Measurements from ENCODE around the gene SLC17A5. TPM values are rescaled to one million over a fixed set of nuclear protein-coding genes. Genes with fewer than 3 reads are reported as not detected.

SLC17A5 gene
- total and polyA plus RNA-seq, 2 donors (not counting 3 experiments of a cell fraction or from before 2014, with no cell fraction given) = 15.2 to 18.7 TPM

DNA sequence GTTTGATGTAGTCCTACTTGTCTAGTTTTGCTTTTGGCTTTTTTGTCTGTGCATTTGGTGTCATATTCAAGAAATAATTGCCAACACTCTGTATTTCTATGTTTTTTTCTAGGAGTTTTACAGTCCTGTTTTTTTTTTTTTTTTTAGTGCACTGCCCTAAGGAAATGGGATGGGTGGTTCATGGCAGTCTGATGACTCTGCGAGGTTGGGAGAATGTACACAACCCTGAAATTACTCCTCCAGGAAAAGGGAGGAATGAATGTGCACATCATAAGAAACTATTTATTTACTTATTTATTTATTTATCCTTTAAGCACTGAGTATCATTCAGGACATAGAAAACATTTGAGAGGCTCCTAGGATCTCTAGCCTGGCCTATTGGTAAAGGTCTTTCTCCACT lies 15.2 kb upstream of the SLC17A5 start:
- FAIRE-seq (no peak), DNase-seq (ENCODE audit: low read depth, low spot score) (no peak)
- Histone ChIP-seq H3K9ac (replicated peaks; ENCODE audit: extremely low read depth, insufficient read depth, low read length) (no peak overlapping the region), H3K36me3 (ENCODE audit: control insufficient read depth in 2 of 2, extremely low read depth in 1 of 2, insufficient read depth in 2 of 2, low read length in 2 of 2) (no peaks in the 10 kb centered on the region), H3K79me2 (ENCODE audit: control insufficient read depth, insufficient read depth, low read length) (no peaks in the 10 kb centered on the region), H2AFZ (ENCODE audit: low read depth, low read length) (no peak overlapping the region), H3K4me2 (ENCODE audit: insufficient read depth, low read length) (no peak overlapping the region), H3K4me1 (ENCODE audit: control insufficient read depth, extremely low read depth, insufficient read depth, low read length) (peaks cover 20% of the 10 kb centered on the region), H3K9me1 (replicated peaks; ENCODE audit: control insufficient read depth, extremely low read depth, insufficient read depth, low read length) (no peaks in the 10 kb centered on the region), H3K9me3 (replicated peaks; ENCODE audit: control insufficient read depth, insufficient read depth, low read length) (no peaks in the 10 kb centered on the region), H3K27me3 (ENCODE audit: control insufficient read depth in 2 of 2, insufficient read depth in 2 of 2, low read length in 2 of 2) (no peaks in the 10 kb centered on the region), H3K4me3 (replicated peaks in 1 of 3; ENCODE audit: insufficient read depth in 1 of 3, low read depth in 1 of 3, low read length in 3 of 3) (no peak overlapping the region), H3K27ac (ENCODE audit: insufficient read depth, low read depth, low read length) (no peak overlapping the region), H4K20me1 (replicated peaks; ENCODE audit: control insufficient read depth, extremely low read depth, insufficient read depth, low read length) (no peaks in the 10 kb centered on the region)
- BruUV-seq (replicated peaks) = no TSS peak
- TF ChIP-seq GATA2 (IDR thresholded peaks at IDR 0.05; ENCODE audit: insufficient read depth, insufficient read length, low read depth, low read length) (no peak), MYC (IDR thresholded peaks at IDR 0.05; ENCODE audit: low read depth, low read length) (no peak), JUN (IDR thresholded peaks at IDR 0.05; ENCODE audit: borderline replicate concordance, insufficient read depth, insufficient read length, low read depth) (no peak), EZH2 (IDR thresholded peaks at IDR 0.05; ENCODE audit: borderline replicate concordance, low read depth, low read length, severe bottlenecking) (no peak), POLR2A (IDR thresholded peaks at IDR 0.05; ENCODE audit: low read depth, low read length) (no peak), FOS (IDR thresholded peaks at IDR 0.05; ENCODE audit: borderline replicate concordance, insufficient read depth, low read length) (no peak), POLR2AphosphoS5 (IDR thresholded peaks at IDR 0.05; ENCODE audit: insufficient read depth, low read depth, low read length) (no peak)
- TF ChIP-seq, protein P1, sequence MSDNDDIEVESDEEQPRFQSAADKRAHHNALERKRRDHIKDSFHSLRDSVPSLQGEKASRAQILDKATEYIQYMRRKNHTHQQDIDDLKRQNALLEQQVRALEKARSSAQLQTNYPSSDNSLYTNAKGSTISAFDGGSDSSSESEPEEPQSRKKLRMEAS (IDR thresholded peaks at IDR 0.05; ENCODE audit: insufficient read depth, insufficient read length) = no peak
- TF ChIP-seq, protein P2, sequence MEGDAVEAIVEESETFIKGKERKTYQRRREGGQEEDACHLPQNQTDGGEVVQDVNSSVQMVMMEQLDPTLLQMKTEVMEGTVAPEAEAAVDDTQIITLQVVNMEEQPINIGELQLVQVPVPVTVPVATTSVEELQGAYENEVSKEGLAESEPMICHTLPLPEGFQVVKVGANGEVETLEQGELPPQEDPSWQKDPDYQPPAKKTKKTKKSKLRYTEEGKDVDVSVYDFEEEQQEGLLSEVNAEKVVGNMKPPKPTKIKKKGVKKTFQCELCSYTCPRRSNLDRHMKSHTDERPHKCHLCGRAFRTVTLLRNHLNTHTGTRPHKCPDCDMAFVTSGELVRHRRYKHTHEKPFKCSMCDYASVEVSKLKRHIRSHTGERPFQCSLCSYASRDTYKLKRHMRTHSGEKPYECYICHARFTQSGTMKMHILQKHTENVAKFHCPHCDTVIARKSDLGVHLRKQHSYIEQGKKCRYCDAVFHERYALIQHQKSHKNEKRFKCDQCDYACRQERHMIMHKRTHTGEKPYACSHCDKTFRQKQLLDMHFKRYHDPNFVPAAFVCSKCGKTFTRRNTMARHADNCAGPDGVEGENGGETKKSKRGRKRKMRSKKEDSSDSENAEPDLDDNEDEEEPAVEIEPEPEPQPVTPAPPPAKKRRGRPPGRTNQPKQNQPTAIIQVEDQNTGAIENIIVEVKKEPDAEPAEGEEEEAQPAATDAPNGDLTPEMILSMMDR (IDR thresholded peaks at IDR 0.05; ENCODE audit: extremely low read depth in 1 of 2, insufficient read depth in 1 of 2, low read depth in 1 of 2, low read length in 2 of 2) = no peak
- POLR2A ChIA-PET = no interaction called here
- dilution Hi-C loops (cut with MboI; ENCODE audit: extremely low pct_ligation_motif_present, low sequenced_read_pairs) (no loop called here), intact Hi-C loops (cut with micrococcal nuclease) (no loop called here)
- CTCF ChIA-PET = no interaction called here
